NCI-H526 (cell line): Measurements from ENCODE around the gene FGG.
A peak's percentile ranks its signal among the peaks of the same experiment; 100 is the strongest.
"Not testable (repeated sequence)": the region's sequence is repeated elsewhere in the genome, so short reads cannot be mapped to it uniquely, and the experiment has no call there.

Experiments
- DNase-seq, 2 experiments: peaks; one replicate each; lab custom pipeline; 2025; lab: John Stamatoyannopoulos, UW

Gene FGG

DNA sequence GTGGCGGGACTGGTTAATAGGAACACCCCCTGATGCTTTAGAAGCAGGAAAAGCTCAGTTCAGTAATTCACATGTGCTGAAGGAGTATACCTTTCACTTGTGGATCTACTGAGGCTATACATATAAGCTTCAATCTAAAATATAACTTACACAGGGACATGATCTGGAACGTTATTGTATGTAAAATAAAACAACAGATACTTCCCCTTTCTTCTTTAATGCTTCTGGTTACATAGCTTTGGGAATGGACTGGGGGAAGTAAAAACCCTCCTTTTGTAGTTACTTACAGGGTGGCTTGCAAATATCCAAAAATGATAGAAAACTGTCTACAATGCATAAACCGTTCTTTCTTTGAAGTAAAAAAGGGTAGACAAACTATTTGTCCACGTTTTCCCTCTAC, 1.9 kb downstream of the FGG start:
- DNase-seq: no peak

DNA sequence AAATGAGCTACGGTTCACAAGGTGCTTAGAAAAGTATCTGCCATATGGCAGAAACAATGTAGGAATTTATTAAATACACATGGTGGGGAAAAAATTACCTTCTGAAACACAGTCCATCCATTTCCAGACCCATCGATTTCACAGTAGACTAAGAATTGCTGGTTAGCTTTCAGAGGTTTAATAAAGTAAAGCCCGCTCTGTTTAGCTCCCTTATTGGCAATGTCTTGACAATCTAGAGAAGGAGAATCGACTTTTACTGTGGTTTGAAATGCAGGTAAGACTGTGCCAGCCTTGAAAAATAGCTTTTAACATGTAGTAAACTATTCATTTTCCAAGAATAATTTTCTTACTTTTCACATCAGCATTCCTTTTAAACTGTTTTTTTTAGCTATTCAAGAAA, 2.9 kb downstream of the FGG start:
- DNase-seq: no peak

DNA sequence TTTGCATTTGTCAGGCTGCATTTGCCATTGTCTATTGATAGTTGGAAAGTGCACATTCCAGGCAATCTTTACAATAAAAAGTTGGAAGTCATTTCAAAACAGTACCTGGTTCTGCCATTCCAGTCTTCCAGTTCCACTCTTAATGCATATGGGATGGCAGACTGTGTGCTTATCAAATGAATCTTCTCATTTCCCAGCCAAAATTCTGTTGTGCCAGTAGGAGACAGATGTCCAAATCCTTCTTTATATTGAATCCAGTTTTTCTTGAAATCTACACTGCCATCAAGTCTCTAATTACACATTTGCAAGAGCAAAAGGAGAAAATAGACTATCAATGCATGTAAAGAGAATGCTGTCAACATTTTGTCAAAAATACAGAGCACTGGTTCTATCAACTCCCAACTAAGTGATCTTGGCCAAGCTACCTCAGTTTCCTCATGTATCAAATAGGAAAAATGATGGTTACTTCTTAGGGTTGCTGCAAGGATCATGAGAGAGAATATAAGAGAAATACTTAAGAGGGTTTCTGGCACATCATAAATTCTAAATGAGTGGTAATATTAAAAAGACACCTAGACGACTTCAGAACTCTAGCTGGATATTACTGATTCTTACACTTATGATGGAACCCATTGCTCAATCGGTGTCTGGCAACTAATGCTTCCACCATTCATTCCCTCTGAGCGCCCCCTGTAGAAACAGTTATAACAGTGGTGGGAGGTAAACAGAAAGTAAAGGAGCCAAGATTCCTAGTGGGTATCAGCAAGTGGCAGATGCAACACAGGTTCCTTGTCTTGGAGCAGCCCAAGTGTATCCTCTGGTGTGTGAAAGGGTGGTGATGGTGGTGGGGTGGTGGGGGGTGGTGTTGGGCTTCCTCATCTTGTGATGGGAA, 3.8 kb downstream of the FGG start:
- DNase-seq: no peak

DNA sequence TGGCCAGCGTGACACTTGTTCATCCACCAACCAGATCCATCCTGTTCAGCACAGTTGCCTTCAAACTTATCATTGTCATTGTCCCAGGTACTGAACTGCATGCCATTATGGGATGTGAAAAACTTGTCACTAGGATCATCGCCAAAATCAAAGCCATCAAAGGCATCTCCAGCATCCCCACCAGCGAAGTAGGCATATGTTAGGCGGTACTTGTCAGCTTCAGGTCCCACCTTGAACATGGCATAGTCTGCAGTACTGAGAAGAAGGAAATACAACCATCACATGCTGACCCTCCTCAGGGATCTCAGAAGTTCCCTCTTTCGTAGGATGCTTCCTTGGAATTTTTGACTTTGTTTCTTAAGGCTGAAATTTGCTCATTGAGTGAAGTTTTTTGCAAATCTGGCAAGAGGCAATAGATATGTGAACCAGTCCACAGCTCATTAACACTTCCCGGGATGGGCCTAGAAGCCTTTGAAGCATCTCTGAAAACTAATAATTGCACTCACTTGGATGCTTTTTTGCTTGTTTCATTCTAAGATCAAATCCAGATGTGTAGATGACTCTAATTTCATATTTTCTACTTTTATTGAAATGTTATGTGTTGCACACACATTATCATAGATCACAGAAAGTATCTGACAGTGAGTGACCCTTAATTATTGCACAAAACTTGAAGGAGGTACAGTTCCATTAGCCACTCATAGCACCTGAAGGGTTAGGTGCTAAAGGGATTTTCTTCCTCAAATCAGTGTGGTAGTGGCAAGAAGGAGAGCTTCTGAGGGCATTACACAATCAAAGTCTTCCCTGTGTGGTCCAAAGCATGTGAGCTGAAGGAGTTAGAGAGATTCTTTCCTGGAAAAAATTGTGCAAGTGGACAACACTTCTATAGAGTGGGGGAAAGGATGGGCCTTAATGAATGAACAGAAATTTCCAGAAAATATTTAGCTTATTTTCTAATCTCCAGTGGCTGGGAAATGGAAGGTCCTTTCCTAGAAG, 5.4 kb downstream of the FGG start:
- DNase-seq: no peak

DNA sequence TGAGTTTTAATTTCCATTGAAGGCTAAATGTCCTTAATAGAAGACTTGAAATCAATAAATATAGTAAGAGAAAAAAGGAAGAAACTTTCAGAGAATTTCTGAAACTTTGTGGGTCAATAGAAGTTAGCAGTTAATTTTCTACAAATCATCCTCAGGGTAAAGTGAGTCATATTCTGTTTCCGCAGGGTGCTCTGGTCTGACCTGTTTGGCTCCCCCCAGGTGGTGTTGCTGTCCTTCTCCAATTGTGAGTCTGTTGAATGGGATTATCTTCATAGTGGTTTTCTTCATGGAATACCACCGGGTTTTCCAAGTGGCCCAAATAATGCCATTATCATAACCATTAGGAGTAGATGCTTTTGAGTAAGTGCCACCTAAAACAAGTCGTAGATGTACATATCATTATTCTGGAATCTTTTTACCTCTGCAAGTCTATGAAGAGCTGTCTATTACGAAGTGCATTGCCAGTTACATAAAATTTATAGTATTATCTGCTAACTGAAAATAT, 7.7 kb downstream of the FGG start:
- DNase-seq: no peak

DNA sequence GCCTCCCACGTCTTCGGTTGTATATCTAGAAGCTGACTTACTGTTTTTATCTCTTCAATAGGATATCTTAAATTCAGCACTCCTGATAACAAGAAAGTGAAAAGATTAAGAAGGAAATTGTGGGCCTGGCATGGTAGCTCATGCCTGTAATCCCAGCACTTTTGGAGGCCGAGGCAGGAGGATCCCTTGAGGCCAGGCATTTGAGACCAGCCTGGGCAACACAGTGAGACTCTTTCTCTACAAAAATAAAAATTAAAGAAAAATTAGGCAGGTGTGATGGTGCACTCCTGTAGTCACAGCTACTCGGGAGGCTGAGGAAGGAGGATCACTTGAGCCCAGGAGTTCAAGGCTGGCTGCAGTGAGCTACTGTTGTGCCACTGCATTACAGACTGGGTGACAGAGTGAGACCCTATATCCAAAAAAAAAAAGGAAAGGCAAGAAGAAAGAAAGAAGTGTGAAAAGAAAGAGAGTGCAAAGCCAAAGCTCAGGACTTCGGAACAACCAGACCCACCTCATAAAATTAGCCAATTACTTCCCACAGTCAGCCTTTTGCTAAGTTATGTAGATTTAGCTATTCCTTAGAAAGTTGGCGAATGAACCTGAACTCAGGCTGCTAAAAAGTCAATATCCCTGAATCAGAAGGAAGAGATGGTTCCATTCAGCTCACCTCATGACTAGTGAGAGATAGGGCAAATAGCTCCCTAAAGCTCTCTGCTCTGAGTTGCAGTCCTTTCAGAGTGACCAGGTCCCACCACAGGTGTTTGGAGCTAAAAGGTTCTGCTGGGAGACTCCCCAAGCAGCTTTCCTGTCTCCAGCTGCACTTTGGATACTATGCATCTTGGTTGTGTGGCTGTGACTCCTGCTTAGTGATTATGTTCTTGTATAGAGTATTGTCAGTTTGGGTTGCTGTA, 9.2 kb downstream of the FGG start:
- DNase-seq: no peak

DNA sequence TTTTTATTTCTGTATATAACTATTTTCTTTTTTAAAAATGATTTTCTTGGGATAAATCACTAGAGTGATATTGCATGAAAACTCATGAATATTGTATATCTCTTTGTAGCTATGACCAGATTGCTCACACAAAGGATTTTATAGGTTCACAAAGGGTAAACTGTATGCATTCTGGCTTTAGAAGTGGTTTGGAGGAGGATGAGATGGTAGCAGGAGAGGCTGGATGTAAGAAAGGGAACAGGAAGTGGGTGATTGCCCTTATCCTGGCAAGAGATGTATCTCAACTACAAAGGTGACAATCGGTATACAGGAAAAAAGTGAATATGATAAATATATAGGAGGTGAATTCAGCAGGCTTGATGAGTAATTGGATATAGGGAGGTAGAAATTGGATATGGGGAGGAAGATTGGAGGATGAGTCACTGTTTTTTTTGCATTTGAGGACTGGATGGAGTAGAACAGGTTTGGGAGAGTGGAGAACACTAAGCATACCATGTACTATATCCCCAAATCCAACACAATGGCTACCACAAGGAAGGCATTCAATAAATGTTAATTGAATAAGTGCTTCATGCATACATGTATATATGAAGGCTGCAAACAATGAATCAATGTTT, 9.9 kb downstream of the FGG start:
- DNase-seq: no peak

DNA sequence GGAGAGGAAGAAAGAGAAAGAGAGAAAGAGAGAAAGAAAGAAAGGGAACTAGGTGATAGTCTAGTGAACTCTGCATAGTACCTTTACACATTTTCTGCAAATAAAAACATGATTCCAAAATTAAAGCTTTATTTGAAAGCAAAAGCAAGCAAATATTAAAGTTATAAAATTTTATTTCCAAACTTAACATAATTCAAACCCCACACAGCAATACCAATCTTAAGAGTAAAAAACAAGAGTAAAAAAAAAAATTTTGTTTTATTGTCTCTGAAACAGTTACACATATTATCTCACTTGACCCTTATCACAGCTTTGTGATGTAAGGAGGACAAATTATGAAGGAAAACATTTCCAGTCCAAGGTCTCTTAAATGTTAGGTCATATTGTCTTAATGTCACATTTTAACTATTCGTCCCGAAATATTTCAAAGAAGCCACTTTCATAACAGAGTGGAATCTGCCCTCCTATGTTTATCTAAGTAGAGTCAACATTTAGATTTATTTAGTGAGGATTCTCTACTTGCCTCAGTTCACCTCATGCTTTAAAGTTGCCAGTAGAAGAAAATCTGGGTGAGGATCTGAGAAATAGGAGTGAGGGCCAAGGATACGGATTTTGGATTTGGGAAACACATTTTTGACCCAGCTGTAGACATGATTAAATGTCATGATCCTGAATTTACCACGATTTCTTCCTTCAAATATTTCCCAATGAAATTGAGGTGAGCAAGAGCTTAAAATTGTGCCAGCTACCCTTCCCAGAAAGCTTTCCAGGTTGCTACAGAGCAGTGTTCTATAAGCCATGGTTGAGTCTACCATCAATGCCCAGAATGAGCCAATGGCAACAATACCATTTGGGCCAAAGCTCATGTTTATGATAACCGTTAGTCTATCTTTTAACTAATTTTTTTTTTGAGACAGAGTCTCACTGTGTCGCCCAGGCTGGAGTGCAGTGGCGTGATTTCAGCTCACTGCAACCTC, 14.4 kb downstream of the FGG start:
- no peak for DNase-seq

DNA sequence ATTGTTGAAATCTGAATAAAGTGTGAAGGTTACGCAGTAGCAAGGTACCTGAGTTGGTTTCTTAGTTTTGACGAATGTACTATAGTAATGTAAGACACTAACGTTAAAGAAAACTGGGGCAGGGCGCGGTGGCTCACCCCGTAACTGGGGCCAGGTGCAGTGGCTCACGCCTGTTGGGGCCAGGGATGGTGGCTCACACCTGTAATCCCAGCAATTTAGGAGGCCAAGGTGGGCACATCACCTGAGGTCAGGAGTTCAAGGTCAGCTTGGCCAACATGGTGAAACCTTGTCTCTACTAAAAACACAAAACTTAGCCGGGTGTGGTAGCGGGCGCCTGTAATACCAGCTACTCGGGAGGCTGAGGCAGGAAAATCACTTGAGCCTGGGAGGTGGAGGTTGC, 15.2 kb downstream of the FGG start:
- not testable (repeated sequence) for DNase-seq

DNA sequence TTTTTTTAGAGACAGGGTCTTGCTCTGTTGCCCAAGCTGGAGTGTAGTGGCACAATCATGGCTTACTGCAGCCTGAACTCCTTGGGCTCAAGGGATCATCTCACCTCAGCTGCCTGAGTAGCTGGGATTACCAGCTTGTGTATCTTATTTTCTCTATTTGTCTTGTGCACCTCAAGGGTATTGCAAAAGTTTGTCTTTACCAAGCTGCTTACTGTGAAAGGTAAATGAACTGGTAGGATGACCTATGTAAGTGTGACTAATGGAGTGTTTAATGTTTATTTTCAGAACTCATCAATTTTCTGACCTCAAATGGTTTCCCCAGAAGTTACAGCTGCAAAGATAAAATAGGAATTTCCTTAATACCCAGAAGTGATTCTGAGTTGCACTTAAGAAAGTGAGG, 16.6 kb downstream of the FGG start:
- no peak for DNase-seq

DNA sequence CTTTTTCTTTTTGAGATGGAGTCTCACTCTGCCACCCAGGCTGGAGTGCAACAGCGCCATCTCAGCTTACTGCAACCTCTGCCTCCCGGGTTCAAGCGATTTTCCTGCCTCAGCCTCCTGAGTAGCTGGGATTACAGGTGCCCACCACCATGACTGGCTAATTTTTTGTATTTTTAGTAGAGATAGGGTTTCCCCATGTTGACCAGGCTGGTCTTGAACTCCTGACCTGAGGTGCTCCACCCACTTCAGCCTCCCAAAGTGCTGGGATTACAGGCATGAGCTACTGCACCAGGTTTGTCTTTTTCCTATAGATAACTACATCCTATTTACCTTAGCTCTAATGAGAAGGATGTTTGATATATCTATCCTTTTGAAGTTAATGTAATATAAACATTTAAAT, 18.1 kb downstream of the FGG start:
- DNase-seq: not testable (repeated sequence)

DNA sequence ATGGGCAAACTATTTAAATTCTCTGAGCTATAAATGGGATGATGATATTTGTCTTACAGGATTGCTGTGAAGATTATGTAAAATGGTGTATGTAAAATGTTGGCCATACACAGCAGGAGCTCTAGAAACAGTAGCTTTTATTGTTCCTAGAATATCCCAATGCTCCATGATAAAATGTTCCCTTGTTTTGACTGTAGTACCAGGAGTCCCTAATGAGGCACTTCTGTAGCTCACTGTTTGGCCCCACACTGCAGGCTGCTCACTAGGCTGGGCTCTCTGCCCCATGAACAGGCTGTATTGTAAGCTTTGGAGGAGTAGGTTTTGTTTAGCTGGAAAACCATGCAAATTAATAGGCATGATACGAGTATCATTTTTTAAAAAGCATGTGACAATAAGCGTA, 18.6 kb downstream of the FGG start:
- DNase-seq: peak; percentile 53 to 77

DNA sequence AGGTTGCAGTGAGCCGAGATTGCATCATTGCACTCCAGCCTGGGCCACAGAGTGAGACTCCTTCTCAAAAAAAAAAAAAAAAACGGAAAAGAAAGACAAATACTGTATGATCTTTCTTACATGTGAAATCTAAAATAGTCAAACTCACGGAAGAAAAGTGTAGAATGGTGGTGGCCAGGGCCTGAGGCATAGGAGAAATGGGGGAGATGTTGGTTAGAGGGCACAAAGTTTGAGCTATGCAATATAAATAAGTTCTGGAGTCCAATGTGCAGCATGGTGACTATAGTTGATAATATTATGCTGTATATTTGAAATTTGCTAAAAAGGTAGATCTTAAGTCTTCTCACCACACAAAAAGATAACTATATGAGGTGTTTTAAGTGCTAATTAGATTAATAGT, 20.6 kb downstream of the FGG start:
- no peak for DNase-seq

DNA sequence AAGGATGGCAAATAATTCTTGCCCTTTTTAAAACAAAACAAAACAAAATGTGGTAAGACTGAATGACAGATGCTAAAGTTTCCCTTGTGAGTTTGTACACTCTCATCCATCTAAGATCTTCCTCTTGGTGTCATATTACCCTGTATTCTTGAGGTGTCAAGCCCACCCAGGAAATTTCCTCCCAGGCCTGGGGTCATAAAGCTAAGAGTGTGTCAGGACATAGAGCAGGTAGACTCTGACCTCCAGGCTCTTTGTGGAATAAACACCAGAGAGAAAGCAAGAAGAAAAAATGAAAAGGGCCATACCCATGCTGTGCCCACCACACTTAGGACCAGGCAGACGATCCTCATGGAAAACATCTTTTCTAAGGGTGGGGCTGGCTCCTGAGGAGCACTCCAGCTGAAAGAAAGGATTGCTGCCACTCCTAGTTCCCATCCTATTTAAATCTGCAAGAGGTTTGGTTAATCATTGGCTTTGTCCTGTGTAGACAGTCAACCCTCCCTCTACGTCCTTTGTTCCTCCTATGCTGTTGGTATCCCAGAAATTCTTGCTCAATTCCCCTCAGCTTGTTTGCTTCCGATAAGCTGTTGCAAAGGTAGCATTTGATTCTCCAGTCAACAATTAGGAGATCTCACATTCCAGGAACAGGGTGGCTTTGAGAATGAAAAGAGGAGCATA, 22.0 kb downstream of the FGG start, which contains the start of gene FGA:
Gene FGA, minus strand, starts transcription at position 414 of the 678 bp plus-strand sequence. Its CDS starts 55 bp downstream, at position 359.
- DNase-seq: no peak

DNA sequence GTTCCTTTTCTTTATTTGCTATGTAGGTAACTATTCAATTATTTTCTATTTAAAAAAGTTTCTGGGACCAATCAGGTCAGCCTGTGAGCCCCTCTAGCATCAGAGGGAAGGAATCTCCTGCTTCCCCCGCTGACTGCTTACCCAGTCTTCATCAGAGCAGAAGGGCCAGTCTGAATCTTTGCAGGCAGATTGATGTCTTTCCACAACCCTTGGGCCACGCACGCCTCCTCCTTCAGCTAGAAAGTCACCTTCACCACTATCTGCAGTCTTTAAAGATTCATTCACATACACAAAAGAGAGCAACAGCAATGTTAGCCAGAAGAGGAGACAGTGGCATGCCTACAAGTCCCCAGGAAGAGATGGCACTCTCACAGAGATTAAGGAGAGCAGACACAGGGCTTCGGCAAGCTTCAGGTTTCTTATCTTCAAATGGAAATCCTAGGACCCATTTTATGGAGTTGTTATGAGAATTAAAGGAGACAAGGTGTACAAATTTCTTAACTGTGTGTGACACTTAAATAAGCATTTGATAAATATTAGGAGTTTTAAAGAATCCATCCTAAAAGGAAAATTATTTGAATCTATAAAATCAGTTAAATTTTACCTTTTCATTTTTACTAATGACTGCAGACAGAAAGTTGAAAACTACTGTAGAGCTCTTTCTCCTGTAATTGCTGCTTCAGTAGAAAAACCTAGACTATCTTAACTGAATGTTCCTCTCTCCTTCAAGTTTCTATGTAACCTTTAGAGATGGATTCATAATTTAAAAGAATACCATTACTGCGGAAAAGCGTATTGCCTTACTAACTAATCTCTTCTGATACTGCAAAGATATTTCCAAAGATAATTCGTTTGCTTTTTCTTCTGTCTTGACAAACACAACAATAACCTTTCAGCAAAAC, 22.9 kb downstream of the FGG start:
- DNase-seq: no peak

DNA sequence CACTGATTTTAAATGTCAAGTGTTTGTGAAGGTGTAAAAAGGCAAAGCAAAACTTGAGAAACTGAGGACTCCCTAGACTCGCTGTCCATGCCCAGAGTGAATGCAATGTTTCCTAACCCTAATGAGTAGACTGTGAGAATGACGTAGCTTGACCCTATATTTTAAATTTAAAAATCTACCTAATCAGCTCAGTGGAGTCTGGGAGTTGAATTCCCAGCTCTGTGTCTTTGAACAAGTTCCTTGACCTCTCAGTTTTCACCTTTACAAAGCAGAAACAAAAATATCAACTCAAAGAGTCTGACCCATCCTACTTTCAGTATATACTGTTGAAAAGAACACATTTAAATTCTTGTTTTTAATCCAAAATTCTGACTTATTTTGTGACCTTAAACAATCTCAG, 24.3 kb downstream of the FGG start:
- DNase-seq: no peak

DNA sequence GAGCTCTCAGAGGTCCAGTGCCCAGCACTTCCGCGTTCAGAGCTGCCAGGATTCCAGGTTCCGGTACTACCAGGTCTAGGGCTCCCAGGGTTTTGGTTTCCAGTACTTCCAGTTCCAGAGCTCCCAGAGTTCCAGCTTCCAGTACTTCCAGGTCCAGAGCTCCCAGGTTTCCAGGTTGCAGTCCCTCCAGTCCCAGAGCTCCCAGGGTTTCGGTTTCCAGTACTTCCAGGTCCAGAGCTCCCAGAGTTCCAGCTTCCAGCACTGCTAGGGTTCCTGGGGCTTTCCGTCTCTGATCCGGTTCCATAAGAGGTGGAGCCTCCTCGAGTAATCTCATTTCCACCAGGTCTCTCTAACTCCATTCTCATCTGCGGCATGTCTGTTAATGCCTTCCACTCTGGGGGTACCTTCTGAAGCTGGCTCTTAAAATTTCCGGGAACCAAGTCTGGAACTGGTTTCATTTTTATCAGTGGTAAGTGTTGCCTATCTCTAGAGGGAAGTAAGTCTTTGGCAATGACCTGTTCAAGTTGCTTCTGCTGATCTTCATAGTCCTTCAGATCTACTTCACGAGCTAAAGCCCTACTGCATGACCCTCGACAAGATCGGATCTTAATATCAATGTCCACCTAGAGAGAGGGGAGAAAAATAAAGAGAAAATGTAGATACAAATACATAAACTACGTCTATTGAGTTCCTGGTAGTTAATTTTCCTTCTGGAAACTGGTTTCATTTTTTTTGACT, 26.0 kb downstream of the FGG start:
- DNase-seq: no peak
